Measurements from ENCODE around the gene RBPJ. TPM values are rescaled to one million over a fixed set of nuclear protein-coding genes. Genes with fewer than 3 reads are reported as not detected.
A peak's percentile ranks its signal among the peaks of the same experiment; 100 is the strongest.

Gene RBPJ
- total RNA-seq, 4 donors from 2014 or later, result 67.1 to 80.2 (median 76.5) TPM

GRCh38 chr4:26323821-26324220, 3.0 kb downstream of the RBPJ start:
- Histone ChIP-seq H3K4me1 (peaks cover 0 to 65% (median 10%) of the 10 kb centered on the region in 4 donors), H3K27ac (peak overlapping the region in 1 of 4 donors; percentile 99)
- TF ChIP-seq EP300 (IDR thresholded peaks at IDR 0.05), result peak in 1 of 2 donors; percentile 71
- TF ChIP-seq CTCF (IDR thresholded peaks at IDR 0.05), result peak in 1 of 5 experiments; percentile 38
- no peak for TF ChIP-seq POLR2A (IDR thresholded peaks at IDR 0.05)

GRCh38 chr4:26325191-26325590, 4.4 kb downstream of the RBPJ start:
- DNase-seq (ENCODE audit: low spot score in 2 of 2), result no peak
- Histone ChIP-seq H3K4me3 (no peak overlapping the region), H3K36me3 (no peaks in the 10 kb centered on the region), H3K27me3 (no peaks in the 10 kb centered on the region), H3K9me3 (no peaks in the 10 kb centered on the region), H3K27ac (no peak overlapping the region), H3K4me1 (peaks cover 0 to 62% (median 10%) of the 10 kb centered on the region in 4 donors)
- no peak for TF ChIP-seq POLR2A (IDR thresholded peaks at IDR 0.05)
- TF ChIP-seq CTCF (IDR thresholded peaks at IDR 0.05), result peak in 1 of 5 experiments; percentile 12
- no peak for TF ChIP-seq EP300 (IDR thresholded peaks at IDR 0.05)
- WGBS, 2 donors, result 48 to 69% methylated on average over 3 of the region's 3 CpGs

More at GRCh38 chr4:26323821-26324220, 3.0 kb downstream of the RBPJ start:
- no peak for DNase-seq (ENCODE audit: low spot score in 2 of 2)
- no peaks in the 10 kb centered on the region for H3K27me3 ChIP-seq
- no peaks in the 10 kb centered on the region for H3K36me3 ChIP-seq
- WGBS, 2 donors, result 40 to 44% methylated on average over 2 of the region's 2 CpGs
- H3K4me3 ChIP-seq, result no peak overlapping the region
- H3K9me3 ChIP-seq, result no peaks in the 10 kb centered on the region

GRCh38 chr4:26326791-26327190, 6.0 kb downstream of the RBPJ start:
- WGBS, 2 donors, result 61 to 62% methylated on average over 2 of the region's 2 CpGs
- Histone ChIP-seq H3K4me3 (no peak overlapping the region), H3K4me1 (peaks cover 0 to 77% (median 9%) of the 10 kb centered on the region in 4 donors), H3K9me3 (no peaks in the 10 kb centered on the region), H3K27ac (no peak overlapping the region), H3K36me3 (no peaks in the 10 kb centered on the region), H3K27me3 (no peaks in the 10 kb centered on the region)
- no peak for DNase-seq (ENCODE audit: low spot score in 2 of 2)
- TF ChIP-seq CTCF (IDR thresholded peaks at IDR 0.05) (no peak), POLR2A (IDR thresholded peaks at IDR 0.05) (no peak), EP300 (IDR thresholded peaks at IDR 0.05) (no peak)

GRCh38 chr4:26330186-26330787, 9.5 kb downstream of the RBPJ start:
- WGBS, 2 donors, result 44% methylated on average over 4 of the region's 4 CpGs
- no peaks in the 10 kb centered on the region for H3K27me3 ChIP-seq
- no peak overlapping the region for H3K27ac ChIP-seq
- TF ChIP-seq POLR2A (IDR thresholded peaks at IDR 0.05), result no peak
- peak; percentile 46 to 72 (median 65) for TF ChIP-seq CTCF (IDR thresholded peaks at IDR 0.05)
- no peak overlapping the region for H3K4me3 ChIP-seq
- H3K9me3 ChIP-seq, result no peaks in the 10 kb centered on the region
- H3K36me3 ChIP-seq, result no peaks in the 10 kb centered on the region
- H3K4me1 ChIP-seq, result peaks cover 0 to 58% (median 4%) of the 10 kb centered on the region in 4 donors
- peak in 1 of 2 donors; percentile 43 for DNase-seq (ENCODE audit: low spot score in 2 of 2)

- no peaks in the 10 kb centered on the region for H3K9me3 ChIP-seq
- peaks cover 0 to 53% (median 4%) of the 10 kb centered on the region in 4 donors for H3K4me1 ChIP-seq
- no peak overlapping the region for H3K4me3 ChIP-seq
- H3K36me3 ChIP-seq, result no peaks in the 10 kb centered on the region
- no peak overlapping the region for H3K27ac ChIP-seq
- DNase-seq (ENCODE audit: low spot score in 2 of 2), result no peak
- TF ChIP-seq EP300 (IDR thresholded peaks at IDR 0.05) (no peak), CTCF (IDR thresholded peaks at IDR 0.05) (no peak), POLR2A (IDR thresholded peaks at IDR 0.05) (no peak)
- WGBS, 2 donors, result 67 to 88% methylated on average over 6 of the region's 6 CpGs
- H3K27me3 ChIP-seq, result no peaks in the 10 kb centered on the region
Observed at GRCh38 chr4:26330946-26331345, 10.1 kb downstream of the RBPJ start.

Data from tibial nerve (tissue), 4 donors.